Lower lobe of right lung (tissue), 2 donors: ENCODE measurements around the gene SFTPD. TPM values are rescaled to one million over a fixed set of nuclear protein-coding genes. Genes with fewer than 3 reads are reported as not detected.
"Not testable (repeated sequence)": the region's sequence is repeated elsewhere in the genome, so short reads cannot be mapped to it uniquely, and the experiment has no call there.

ENCODE experiments used
- ATAC-seq, 2 donors: fragments of 200-7000 bp; cut with Tn5 transposase; one replicate each; pipeline ENCODE4 v1.9.1; 2020 to 2022; ENCODE audit warnings: mild to moderate bottlenecking in 2 of 2, moderate library complexity in 2 of 2
- DNase-seq: peaks from one replicate; pipeline ENCODE4 v3.0.0-alpha.2; 2020
- H3K27ac ChIP-seq: fragments of 200-600 bp; one replicate; pipeline ENCODE4 v1.8.0; 2022
- H3K27me3 ChIP-seq: fragments of 200-600 bp; one replicate; pipeline ENCODE4 v1.8.0; 2022; ENCODE audit warnings: low read depth
- H3K36me3 ChIP-seq: fragments of 200-600 bp; one replicate; pipeline ENCODE4 v1.8.0; 2022; ENCODE audit warnings: mild to moderate bottlenecking
- H3K4me1 ChIP-seq: fragments of 200-600 bp; one replicate; pipeline ENCODE4 v1.8.0; 2022
- H3K4me3 ChIP-seq: fragments of 200-600 bp; one replicate; pipeline ENCODE4 v1.8.0; 2022; ENCODE audit warnings: mild to moderate bottlenecking
- H3K9me3 ChIP-seq: fragments of 200-600 bp; one replicate; pipeline ENCODE4 v1.8.0; 2022
- intact Hi-C: fragments of 100-400 bp; cut with DNase I; formaldehyde crosslinking; loops from one replicate; pipeline ENCODE4 v1.11.0; 2022
- long read RNA-seq: library from polyadenylated mRNA; unstranded; transcript quantifications from one replicate; pipeline ENCODE4 v2.0.0, GENCODE V29; 2021
- total RNA-seq: library from RNA; stranded (reverse); fragmentation: NEBNext Ultra II Directional; extraction: Animal tissue kit (Norgen Biotek cat#: 25700); gene quantifications from one replicate; pipeline ENCODE4 v1.2.1, GENCODE V29; 2021
- TF ChIP-seq, protein P1 (sequence below): fragments of 200-600 bp; IDR thresholded peaks from one replicate; pipeline ENCODE4 v1.8.0; 2022; ENCODE audit warnings: antibody characterized with exemption, mild to moderate bottlenecking
- donor health status: DM: no; HTN: yes; CAD: no; lungs with severe emphysema.

SFTPD gene
- total RNA-seq, result 630 TPM
- long read RNA-seq, transcript SFTPD-201 (8 exons, 1,281 nt), result major isoform, 778 of 920 reads
- long read RNA-seq, partial matches to known transcripts, result 97 of 920 reads
- long read RNA-seq, other reads (novel, unspliced or antisense), result 45 of 920 reads

DNA sequence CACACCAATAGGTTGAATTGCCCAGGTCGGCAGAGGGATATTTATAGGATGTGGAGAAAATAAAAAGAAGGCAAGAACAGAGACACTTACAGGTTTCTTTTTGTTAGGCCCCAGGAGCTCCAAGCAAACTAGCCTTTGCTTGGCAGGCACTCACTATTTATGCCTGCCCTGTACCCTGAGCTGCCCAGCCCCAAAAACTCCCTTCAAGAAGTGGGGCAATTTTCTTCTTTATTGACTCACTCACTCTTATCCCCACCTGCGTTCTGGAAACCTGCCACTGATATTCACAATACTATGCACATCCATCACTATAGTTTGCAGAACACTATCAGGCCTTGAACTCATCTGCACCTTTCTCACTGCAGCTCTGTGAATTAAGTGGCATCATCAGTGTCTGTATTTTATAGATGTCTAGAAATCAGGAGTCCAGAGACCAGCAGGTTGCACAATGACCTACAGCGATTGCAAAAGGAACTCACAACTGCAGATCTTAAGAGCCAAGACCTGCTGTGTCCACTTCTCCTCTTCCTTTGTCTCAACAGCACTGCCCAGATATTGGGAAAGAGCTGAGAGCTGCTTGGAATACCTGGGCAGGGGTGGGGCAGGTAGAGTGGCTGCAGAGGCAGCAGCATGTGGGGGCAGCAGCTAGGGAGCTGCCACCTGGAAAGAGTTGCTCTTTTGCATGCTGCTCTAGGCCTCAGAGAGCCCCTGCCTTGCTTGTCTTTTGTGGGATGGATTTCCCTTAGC lies at the start of gene SFTPD:
TSS of gene SFTPD (minus strand) at position 130 of the 747 bp plus-strand sequence. CDS start 2,446 bp downstream, outside the sequence.
- intact Hi-C loops, result no loop called here
- Histone ChIP-seq H3K9me3 (peaks cover 11% of the 10 kb centered on the region), H3K27me3 (no peaks in the 10 kb centered on the region), H3K27ac (peak within 1 kb of the TSS; percentile 77), H3K4me3 (peak within 1 kb of the TSS; percentile 49), H3K4me1 (peaks cover 5% of the 10 kb centered on the region), H3K36me3 (no peaks in the 10 kb centered on the region)
- TF ChIP-seq, protein P1, sequence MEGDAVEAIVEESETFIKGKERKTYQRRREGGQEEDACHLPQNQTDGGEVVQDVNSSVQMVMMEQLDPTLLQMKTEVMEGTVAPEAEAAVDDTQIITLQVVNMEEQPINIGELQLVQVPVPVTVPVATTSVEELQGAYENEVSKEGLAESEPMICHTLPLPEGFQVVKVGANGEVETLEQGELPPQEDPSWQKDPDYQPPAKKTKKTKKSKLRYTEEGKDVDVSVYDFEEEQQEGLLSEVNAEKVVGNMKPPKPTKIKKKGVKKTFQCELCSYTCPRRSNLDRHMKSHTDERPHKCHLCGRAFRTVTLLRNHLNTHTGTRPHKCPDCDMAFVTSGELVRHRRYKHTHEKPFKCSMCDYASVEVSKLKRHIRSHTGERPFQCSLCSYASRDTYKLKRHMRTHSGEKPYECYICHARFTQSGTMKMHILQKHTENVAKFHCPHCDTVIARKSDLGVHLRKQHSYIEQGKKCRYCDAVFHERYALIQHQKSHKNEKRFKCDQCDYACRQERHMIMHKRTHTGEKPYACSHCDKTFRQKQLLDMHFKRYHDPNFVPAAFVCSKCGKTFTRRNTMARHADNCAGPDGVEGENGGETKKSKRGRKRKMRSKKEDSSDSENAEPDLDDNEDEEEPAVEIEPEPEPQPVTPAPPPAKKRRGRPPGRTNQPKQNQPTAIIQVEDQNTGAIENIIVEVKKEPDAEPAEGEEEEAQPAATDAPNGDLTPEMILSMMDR, result no peak
- DNase-seq (peak; percentile 77), ATAC-seq (peak; percentile 93 to 94)

DNA sequence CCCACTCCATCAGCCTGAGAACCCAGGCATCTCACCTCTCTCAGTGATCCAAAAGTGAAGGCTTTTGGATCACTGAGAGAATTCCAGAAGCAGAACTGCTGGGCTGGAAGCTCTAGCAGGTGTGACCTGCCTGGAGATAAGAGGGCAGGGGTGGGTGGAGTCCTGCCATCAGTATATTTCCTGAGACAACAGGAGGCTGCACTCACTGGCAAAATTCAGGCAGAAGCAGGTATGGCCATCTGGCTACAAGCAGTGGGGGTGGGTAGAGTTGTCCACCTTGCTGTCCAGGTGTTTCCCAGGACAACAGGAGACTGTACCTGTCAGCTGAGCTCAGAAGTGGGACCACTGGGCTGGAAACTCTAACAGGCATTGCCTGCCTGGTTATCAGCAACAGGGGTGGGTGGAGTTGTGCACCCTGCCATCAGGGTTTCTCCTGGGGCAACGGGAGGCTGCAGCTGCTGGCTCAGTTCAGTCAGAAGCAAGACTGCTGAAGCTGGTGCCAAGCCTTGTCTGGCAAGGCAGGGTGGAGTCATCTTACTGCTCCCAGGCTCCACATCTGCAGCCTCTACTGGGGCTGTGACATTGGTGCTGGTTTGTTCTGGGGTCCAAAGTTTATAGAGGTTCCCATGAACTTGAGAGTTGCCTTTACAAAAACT lies 47.2 kb upstream of the SFTPD start:
- H3K4me1 ChIP-seq, result no peaks in the 10 kb centered on the region
- H3K27me3 ChIP-seq, result no peaks in the 10 kb centered on the region
- no peak overlapping the region for H3K27ac ChIP-seq
- intact Hi-C loops, result no loop called here
- no peak overlapping the region for H3K4me3 ChIP-seq
- TF ChIP-seq, protein P1, result no peak
- DNase-seq (no peak), ATAC-seq (no peak)
- no peaks in the 10 kb centered on the region for H3K9me3 ChIP-seq
- no peaks in the 10 kb centered on the region for H3K36me3 ChIP-seq

DNA sequence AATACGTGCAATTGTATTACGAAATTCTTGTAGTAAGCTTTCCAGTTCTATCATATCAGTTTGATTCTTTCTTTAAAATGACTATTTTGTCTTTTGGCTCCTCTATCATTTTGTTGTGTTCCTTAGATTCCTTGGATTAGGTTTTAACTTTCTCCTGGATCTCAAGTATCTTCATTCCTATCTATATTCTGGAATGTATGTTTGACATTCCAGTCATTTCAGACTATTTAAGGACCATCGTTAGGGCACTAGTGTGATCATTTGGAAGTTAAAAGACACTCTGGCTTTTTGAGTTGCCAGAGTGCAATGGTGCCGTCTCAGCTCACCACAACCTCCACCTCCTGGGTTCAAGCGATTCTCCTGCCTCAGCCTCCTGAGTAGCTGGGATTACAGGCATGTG lies 45.7 kb upstream of the SFTPD start:
- DNase-seq, result no peak
- Histone ChIP-seq H3K36me3 (no peaks in the 10 kb centered on the region), H3K27me3 (no peaks in the 10 kb centered on the region), H3K4me3 (no peak overlapping the region), H3K9me3 (peaks cover 11% of the 10 kb centered on the region), H3K4me1 (no peaks in the 10 kb centered on the region), H3K27ac (no peak overlapping the region)
- TF ChIP-seq, protein P1, result no peak
- intact Hi-C loops, result no loop called here
- no peak for ATAC-seq

DNA sequence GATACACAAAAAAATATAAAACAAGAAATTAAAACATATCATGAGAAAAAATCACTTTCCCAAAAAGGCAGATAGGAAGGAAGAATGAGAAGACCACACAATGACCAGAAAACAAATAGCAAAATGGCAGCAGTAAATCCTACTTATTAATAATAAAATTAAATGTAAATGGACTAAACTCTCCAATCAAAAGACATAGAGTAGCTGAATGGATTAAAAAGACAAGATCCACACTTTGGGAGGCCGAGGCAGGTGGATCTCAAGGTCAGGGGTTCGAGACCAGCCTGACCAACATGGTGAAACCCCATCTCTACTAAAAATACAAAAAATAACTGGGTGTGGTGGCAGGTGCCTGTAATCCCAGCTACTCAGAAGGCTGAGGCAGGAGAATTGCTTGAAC lies 39.3 kb upstream of the SFTPD start:
- H3K36me3 ChIP-seq, H3K27ac ChIP-seq, intact Hi-C loops, ATAC-seq, H3K4me1 ChIP-seq, H3K4me3 ChIP-seq, H3K27me3 ChIP-seq, DNase-seq: not testable (repeated sequence)
- peaks cover 11% of the 10 kb centered on the region for H3K9me3 ChIP-seq

DNA sequence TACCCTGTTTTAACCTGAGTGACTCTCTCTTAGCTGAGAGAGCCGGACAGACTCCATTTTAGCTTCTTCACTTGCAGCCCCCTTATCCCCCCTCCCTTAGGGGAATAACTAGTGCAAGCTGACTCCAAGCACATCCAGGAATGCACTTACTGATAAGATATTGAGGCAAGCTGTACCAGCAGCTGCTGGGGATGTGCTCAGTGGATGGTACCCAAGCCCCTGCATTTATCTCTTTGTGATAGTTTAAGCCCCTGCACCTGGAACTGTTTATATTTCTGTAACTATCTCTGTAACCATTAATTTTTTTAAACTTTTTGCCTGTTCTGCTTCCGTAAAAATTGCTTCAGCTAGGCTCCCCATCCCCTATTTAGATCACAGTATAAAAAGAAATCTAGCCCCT lies 37.8 kb upstream of the SFTPD start:
- DNase-seq, H3K4me3 ChIP-seq, H3K27ac ChIP-seq, ATAC-seq, H3K36me3 ChIP-seq, intact Hi-C loops: not testable (repeated sequence)
- peaks cover 11% of the 10 kb centered on the region for H3K9me3 ChIP-seq
- H3K27me3 ChIP-seq, result peaks cover 13% of the 10 kb centered on the region
- H3K4me1 ChIP-seq, result peaks cover 17% of the 10 kb centered on the region

DNA sequence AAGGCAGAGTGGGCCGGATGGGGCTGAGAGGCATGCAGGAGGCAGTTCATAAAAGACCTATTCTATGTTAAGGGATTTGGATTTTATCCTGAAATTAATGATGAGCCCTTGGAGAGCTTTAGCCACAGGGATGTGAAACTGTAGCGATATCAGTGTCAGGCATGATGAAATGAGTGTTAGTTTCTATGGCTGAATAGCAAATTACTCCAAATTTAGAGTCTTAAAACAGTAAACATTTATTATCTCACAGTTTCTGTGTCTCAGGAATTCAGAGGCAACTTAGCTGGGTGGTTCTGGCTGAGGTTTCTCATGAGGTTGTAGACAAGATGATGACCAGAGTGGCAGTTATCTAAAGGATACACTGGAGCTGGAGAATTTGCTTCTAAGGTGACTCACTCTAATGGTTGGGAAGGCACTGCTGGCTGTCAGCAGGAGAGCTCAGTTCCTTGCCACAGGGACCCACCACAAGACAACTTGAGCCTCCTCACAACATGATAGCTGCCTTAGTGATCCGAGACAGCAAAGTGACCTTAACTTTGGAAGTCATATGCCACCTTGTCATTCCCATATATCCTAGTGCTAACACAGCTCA lies 36.7 kb upstream of the SFTPD start:
- H3K9me3 ChIP-seq, result peaks cover 8% of the 10 kb centered on the region
- peaks cover 17% of the 10 kb centered on the region for H3K4me1 ChIP-seq
- no peak overlapping the region for H3K27ac ChIP-seq
- peaks cover 13% of the 10 kb centered on the region for H3K27me3 ChIP-seq
- ATAC-seq, result no peak
- H3K4me3 ChIP-seq, result no peak overlapping the region
- TF ChIP-seq, protein P1, result no peak
- intact Hi-C loops, result no loop called here
- DNase-seq, result no peak
- H3K36me3 ChIP-seq, result no peaks in the 10 kb centered on the region
